CD8-positive, alpha-beta memory T cell (primary cell): ENCODE results near the gene ELOVL5. TPM values are rescaled to one million over a fixed set of nuclear protein-coding genes. Genes with fewer than 3 reads are reported as not detected.
"Not testable (repeated sequence)": the region's sequence is repeated elsewhere in the genome, so short reads cannot be mapped to it uniquely, and the experiment has no call there.

Source experiments
- CTCF ChIA-PET: fragments of 350-600 bp; sonication (Branson Sonifier 250); formaldehyde crosslinking; loops from one replicate; lab custom pipeline; 2021; ENCODE audit warnings: antibody characterized with exemption; lab: Charles Lee
- POLR2A ChIA-PET: fragments of 350-600 bp; sonication (Branson Sonifier 250); formaldehyde crosslinking; loops from one replicate; lab custom pipeline; 2021; ENCODE audit warnings: antibody characterized with exemption; lab: Charles Lee
- DNase-seq, 5 donors: peaks; one replicate each; pipeline versions ENCODE4 v3.0.0 to v3.0.0-alpha.2; 2020 to 2022; ENCODE audit warnings: mixed read lengths in 1 of 5
- H3K27ac ChIP-seq: one replicate; pipeline ENCODE4 v1.7.0; 2013; ENCODE audit warnings: low read depth, mild to moderate bottlenecking, low read length, moderate library complexity
- H3K27me3 ChIP-seq: 2 replicates; pipeline ENCODE4 v1.7.0; 2013; ENCODE audit warnings: low read length, mild to moderate bottlenecking; ENCODE audit not compliant: insufficient read depth, poor library complexity, severe bottlenecking
- H3K36me3 ChIP-seq: 2 replicates; pipeline ENCODE4 v1.7.0; 2013; ENCODE audit warnings: mild to moderate bottlenecking, low read length, moderate library complexity; ENCODE audit not compliant: insufficient read depth
- H3K4me1 ChIP-seq: 2 replicates; pipeline ENCODE4 v1.7.0; 2013; ENCODE audit warnings: mild to moderate bottlenecking, low read length, moderate library complexity; ENCODE audit not compliant: insufficient read depth
- H3K4me3 ChIP-seq: 2 replicates; pipeline ENCODE4 v1.7.0; 2013; ENCODE audit warnings: mild to moderate bottlenecking, low read length
- H3K9me3 ChIP-seq: 2 replicates; pipeline ENCODE4 v1.7.0; 2013; ENCODE audit warnings: mild to moderate bottlenecking, low read length
- H3K27ac Mint-ChIP-seq, 8 donors: one replicate each; pipeline ENCODE4 v1.8.0; 2020 to 2021; ENCODE audit warnings: mixed read lengths in 8 of 8, mild to moderate bottlenecking in 6 of 8, inconsistent platforms in 3 of 8, moderate library complexity in 3 of 8
- H3K27me3 Mint-ChIP-seq, 2 donors: one replicate each; pipeline ENCODE4 v1.8.0; 2020 to 2021; ENCODE audit warnings: mixed read lengths in 2 of 2, mild to moderate bottlenecking in 1 of 2, moderate library complexity in 1 of 2
- H3K36me3 Mint-ChIP-seq, 3 donors: one replicate each; pipeline ENCODE4 v1.8.0; 2020 to 2021; ENCODE audit warnings: mixed read lengths in 3 of 3, inconsistent platforms in 1 of 3, mild to moderate bottlenecking in 1 of 3
- H3K4me1 Mint-ChIP-seq, 3 donors: one replicate each; pipeline ENCODE4 v1.8.0; 2020 to 2021; ENCODE audit warnings: mixed read lengths in 3 of 3, inconsistent platforms in 1 of 3, mild to moderate bottlenecking in 1 of 3
- H3K4me3 Mint-ChIP-seq, 7 donors: one replicate each; pipeline ENCODE4 v1.8.0; 2020 to 2021; ENCODE audit warnings: mixed read lengths in 7 of 7, mild to moderate bottlenecking in 6 of 7, moderate library complexity in 4 of 7, inconsistent platforms in 2 of 7
- H3K9me3 Mint-ChIP-seq, 5 donors: one replicate each; pipeline ENCODE4 v1.8.0; 2020 to 2022; ENCODE audit warnings: mixed read lengths in 5 of 5, mild to moderate bottlenecking in 3 of 5, moderate library complexity in 2 of 5, inconsistent platforms in 1 of 5
- polyA plus RNA-seq: library from polyadenylated mRNA; unstranded; fragments of 300-500 nt; fragmentation: Illumina TruSeq; gene quantifications from one replicate; pipeline ENCODE4 v1.2.3, GENCODE V29; 2021
- total RNA-seq, 2 experiments: library from RNA; stranded (reverse); gene quantifications; one replicate each; pipeline ENCODE4 v1.2.3, GENCODE V29; 2021

The ELOVL5 gene
- total and polyA plus RNA-seq, 3 experiments from 2014 or later = 96.9 to 124 (median 117) TPM

- Mint-ChIP-seq H3K36me3 (no peaks in the 10 kb centered on the region), H3K27ac (peak overlapping the region; percentile 69 to 97 (median 91)), H3K4me1 (peaks cover 94 to 99% (median 98%) of the 10 kb centered on the region in 3 donors), H3K27me3 (no peaks in the 10 kb centered on the region), H3K4me3 (peak overlapping the region in 6 of 7 donors; percentile 54 to 82 (median 71)), H3K9me3 (no peaks in the 10 kb centered on the region)
- no peaks in the 10 kb centered on the region for H3K36me3 ChIP-seq
- ChIA-PET POLR2A (interaction anchor here (1.0 to 2.1 kb wide), 3 partner anchors 12 to 37 kb away, joined by 3 to 8 read pairs (median 6); partner anchors contain the start of gene ELOVL5), CTCF (interaction anchor here (1.0 to 3.0 kb wide), 7 partner anchors 9 to 138 kb away, joined by 3 to 6 read pairs (median 4); no protein-coding TSS in a partner anchor)
- H3K4me3 ChIP-seq = peak overlapping the region; percentile 3
- peak overlapping the region; percentile 51 for H3K27ac ChIP-seq
- peaks cover 90% of the 10 kb centered on the region for H3K4me1 ChIP-seq
- no peak for DNase-seq
- H3K9me3 ChIP-seq = no peaks in the 10 kb centered on the region
- H3K27me3 ChIP-seq = no peaks in the 10 kb centered on the region
Observed at GRCh38 chr6:53310771-53311585, 37.8 kb downstream of the ELOVL5 start.

GRCh38 chr6:53309901-53310300, 38.8 kb downstream of the ELOVL5 start:
- peak overlapping the region; percentile 2 for H3K4me3 ChIP-seq
- peak overlapping the region; percentile 84 to 97 (median 91) for H3K27ac Mint-ChIP-seq

GRCh38 chr6:53309059-53309900, 39.5 kb downstream of the ELOVL5 start:
- peak overlapping the region; percentile 51 for H3K27ac ChIP-seq
- H3K9me3 Mint-ChIP-seq = no peaks in the 10 kb centered on the region
- H3K27me3 ChIP-seq = no peaks in the 10 kb centered on the region
- H3K4me3 Mint-ChIP-seq = peak overlapping the region; percentile 7 to 82 (median 66)
- peaks cover 74% of the 10 kb centered on the region for H3K4me1 ChIP-seq
- peak in 2 of 5 donors; percentile 31 to 51 for DNase-seq
- H3K4me1 Mint-ChIP-seq = peaks cover 81 to 86% (median 86%) of the 10 kb centered on the region in 3 donors
- no peaks in the 10 kb centered on the region for H3K27me3 Mint-ChIP-seq
- no peaks in the 10 kb centered on the region for H3K9me3 ChIP-seq
- ChIA-PET POLR2A (interaction anchor here (0.8 to 2.1 kb wide), 5 partner anchors 10 to 51 kb away, joined by 3 to 8 read pairs (median 5); partner anchors contain the start of gene ELOVL5), CTCF (interaction anchor here (1.1 to 3.0 kb wide), 7 partner anchors 9 to 137 kb away, joined by 3 to 6 read pairs (median 4); no protein-coding TSS in a partner anchor)
- H3K27ac Mint-ChIP-seq = peak overlapping the region; percentile 84 to 97 (median 91)
- H3K36me3 ChIP-seq = no peaks in the 10 kb centered on the region
- peaks cover 0 to 3% (median 0%) of the 10 kb centered on the region in 3 donors for H3K36me3 Mint-ChIP-seq
- peak overlapping the region; percentile 2 for H3K4me3 ChIP-seq

More at GRCh38 chr6:53309901-53310300, 38.8 kb downstream of the ELOVL5 start:
- Histone ChIP-seq H3K36me3 (no peaks in the 10 kb centered on the region), H3K27ac (peak overlapping the region; percentile 51), H3K27me3 (no peaks in the 10 kb centered on the region), H3K4me1 (peaks cover 80% of the 10 kb centered on the region), H3K9me3 (no peaks in the 10 kb centered on the region)
- H3K36me3 Mint-ChIP-seq = no peaks in the 10 kb centered on the region
- no peaks in the 10 kb centered on the region for H3K9me3 Mint-ChIP-seq
- CTCF ChIA-PET = interaction anchor here (1.0 to 3.0 kb wide), 8 partner anchors 9 to 137 kb away, joined by 3 to 6 read pairs (median 4); no protein-coding TSS in a partner anchor
- H3K27me3 Mint-ChIP-seq = no peaks in the 10 kb centered on the region
- no peak for DNase-seq
- POLR2A ChIA-PET = interaction anchor here (0.8 to 2.1 kb wide), 5 partner anchors 9 to 50 kb away, joined by 3 to 8 read pairs (median 5); partner anchors contain the start of gene ELOVL5
- H3K4me3 Mint-ChIP-seq = peak overlapping the region; percentile 11 to 82 (median 66)
- peaks cover 83 to 88% (median 87%) of the 10 kb centered on the region in 3 donors for H3K4me1 Mint-ChIP-seq

GRCh38 chr6:53306819-53307347, 41.9 kb downstream of the ELOVL5 start:
- peaks cover 81 to 86% (median 86%) of the 10 kb centered on the region in 3 donors for H3K4me1 Mint-ChIP-seq
- DNase-seq = no peak
- no peaks in the 10 kb centered on the region for H3K27me3 ChIP-seq
- H3K27me3 Mint-ChIP-seq = no peaks in the 10 kb centered on the region
- H3K9me3 Mint-ChIP-seq = no peaks in the 10 kb centered on the region
- peaks cover 0 to 7% (median 0%) of the 10 kb centered on the region in 3 donors for H3K36me3 Mint-ChIP-seq
- no peak overlapping the region for H3K27ac ChIP-seq
- peaks cover 72% of the 10 kb centered on the region for H3K4me1 ChIP-seq
- no peaks in the 10 kb centered on the region for H3K36me3 ChIP-seq
- H3K9me3 ChIP-seq = no peaks in the 10 kb centered on the region
- POLR2A ChIA-PET = interaction anchor here (1.0 kb wide), 1 partner anchor 37 kb away, joined by 3 read pairs; no protein-coding TSS in a partner anchor
- H3K4me3 ChIP-seq = no peak overlapping the region
- peak overlapping the region in 6 of 7 donors; percentile 16 to 43 (median 26) for H3K4me3 Mint-ChIP-seq
- H3K27ac Mint-ChIP-seq = peak overlapping the region; percentile 82 to 93 (median 86)
- CTCF ChIA-PET = no interaction called here

- H3K36me3 ChIP-seq, CTCF ChIA-PET, POLR2A ChIA-PET, H3K9me3 Mint-ChIP-seq, H3K9me3 ChIP-seq, DNase-seq, H3K27me3 ChIP-seq, H3K36me3 Mint-ChIP-seq, H3K4me3 ChIP-seq, H3K27ac ChIP-seq, H3K27me3 Mint-ChIP-seq: not testable (repeated sequence)
- H3K4me1 ChIP-seq = peaks cover 72% of the 10 kb centered on the region
- H3K4me1 Mint-ChIP-seq = peaks cover 83 to 86% (median 86%) of the 10 kb centered on the region in 3 donors
- H3K4me3 Mint-ChIP-seq = peak overlapping the region in 5 of 7 donors; percentile 8 to 39 (median 22)
- H3K27ac Mint-ChIP-seq = peak overlapping the region; percentile 9 to 93 (median 86)
Observed at GRCh38 chr6:53306217-53306616, 42.5 kb downstream of the ELOVL5 start.

- H3K4me3 Mint-ChIP-seq, H3K9me3 ChIP-seq, H3K9me3 Mint-ChIP-seq, H3K36me3 Mint-ChIP-seq, H3K27me3 ChIP-seq, H3K4me3 ChIP-seq, POLR2A ChIA-PET, H3K27ac ChIP-seq, DNase-seq, H3K36me3 ChIP-seq, H3K27me3 Mint-ChIP-seq, CTCF ChIA-PET: not testable (repeated sequence)
- H3K4me1 ChIP-seq = peaks cover 72% of the 10 kb centered on the region
- peaks cover 83 to 86% (median 86%) of the 10 kb centered on the region in 3 donors for H3K4me1 Mint-ChIP-seq
- peak overlapping the region in 2 of 8 donors; percentile 54 to 74 for H3K27ac Mint-ChIP-seq
Observed at GRCh38 chr6:53305506-53306005, 43.2 kb downstream of the ELOVL5 start.

GRCh38 chr6:53304953-53305352, 43.8 kb downstream of the ELOVL5 start:
- H3K27me3 ChIP-seq, H3K36me3 Mint-ChIP-seq, POLR2A ChIA-PET, H3K27ac ChIP-seq, DNase-seq, H3K27me3 Mint-ChIP-seq, CTCF ChIA-PET, H3K36me3 ChIP-seq, H3K4me3 ChIP-seq, H3K9me3 ChIP-seq, H3K9me3 Mint-ChIP-seq: not testable (repeated sequence)
- Mint-ChIP-seq H3K4me3 (peak overlapping the region in 1 of 7 donors; percentile 65), H3K27ac (peak overlapping the region in 1 of 8 donors; percentile 87), H3K4me1 (peaks cover 83 to 86% (median 86%) of the 10 kb centered on the region in 3 donors)
- peaks cover 72% of the 10 kb centered on the region for H3K4me1 ChIP-seq
